ENCODE results near the gene ADAMTS18.

DNA sequence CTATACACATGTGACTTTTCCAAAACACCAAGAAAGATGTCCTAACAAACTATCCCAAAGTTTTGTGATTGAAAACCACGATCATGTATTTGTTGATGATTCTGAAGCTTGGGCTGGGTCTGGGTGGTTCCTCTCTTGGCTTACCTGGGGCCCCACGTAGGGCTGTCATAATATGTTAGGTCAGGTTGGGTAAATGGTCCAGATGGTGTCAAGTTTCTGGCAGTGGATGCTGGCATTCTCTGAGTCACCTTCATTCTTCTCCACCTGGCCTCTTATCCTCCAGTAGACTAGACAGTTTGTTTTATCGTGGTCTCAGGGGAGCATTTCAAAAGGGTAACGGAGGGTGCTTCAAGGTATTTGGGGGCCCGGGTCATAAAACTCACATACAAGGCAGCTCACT, 196.2 kb downstream of the ADAMTS18 start:
- TF ChIP-seq, protein P1, sequence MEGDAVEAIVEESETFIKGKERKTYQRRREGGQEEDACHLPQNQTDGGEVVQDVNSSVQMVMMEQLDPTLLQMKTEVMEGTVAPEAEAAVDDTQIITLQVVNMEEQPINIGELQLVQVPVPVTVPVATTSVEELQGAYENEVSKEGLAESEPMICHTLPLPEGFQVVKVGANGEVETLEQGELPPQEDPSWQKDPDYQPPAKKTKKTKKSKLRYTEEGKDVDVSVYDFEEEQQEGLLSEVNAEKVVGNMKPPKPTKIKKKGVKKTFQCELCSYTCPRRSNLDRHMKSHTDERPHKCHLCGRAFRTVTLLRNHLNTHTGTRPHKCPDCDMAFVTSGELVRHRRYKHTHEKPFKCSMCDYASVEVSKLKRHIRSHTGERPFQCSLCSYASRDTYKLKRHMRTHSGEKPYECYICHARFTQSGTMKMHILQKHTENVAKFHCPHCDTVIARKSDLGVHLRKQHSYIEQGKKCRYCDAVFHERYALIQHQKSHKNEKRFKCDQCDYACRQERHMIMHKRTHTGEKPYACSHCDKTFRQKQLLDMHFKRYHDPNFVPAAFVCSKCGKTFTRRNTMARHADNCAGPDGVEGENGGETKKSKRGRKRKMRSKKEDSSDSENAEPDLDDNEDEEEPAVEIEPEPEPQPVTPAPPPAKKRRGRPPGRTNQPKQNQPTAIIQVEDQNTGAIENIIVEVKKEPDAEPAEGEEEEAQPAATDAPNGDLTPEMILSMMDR (IDR thresholded peaks at IDR 0.05; ENCODE audit: borderline replicate concordance, extremely low read depth, low read length, poor library complexity, severe bottlenecking) = no peak
- TF ChIP-seq EZH2 (IDR thresholded peaks at IDR 0.05; ENCODE audit: borderline replicate concordance, low read depth, low read length, severe bottlenecking) = no peak

Data from DND-41 (cell line).